HK-2 (cell line): ENCODE data around the gene RNASEL.
"Not testable (repeated sequence)": the region's sequence is repeated elsewhere in the genome, so short reads cannot be mapped to it uniquely, and the experiment has no call there.

ENCODE experiments used
- DNase-seq: peaks from one replicate; pipeline ENCODE4 v3.0.0-alpha.2; 2018; ENCODE audit not compliant: unreplicated experiment

The RNASEL gene

DNA sequence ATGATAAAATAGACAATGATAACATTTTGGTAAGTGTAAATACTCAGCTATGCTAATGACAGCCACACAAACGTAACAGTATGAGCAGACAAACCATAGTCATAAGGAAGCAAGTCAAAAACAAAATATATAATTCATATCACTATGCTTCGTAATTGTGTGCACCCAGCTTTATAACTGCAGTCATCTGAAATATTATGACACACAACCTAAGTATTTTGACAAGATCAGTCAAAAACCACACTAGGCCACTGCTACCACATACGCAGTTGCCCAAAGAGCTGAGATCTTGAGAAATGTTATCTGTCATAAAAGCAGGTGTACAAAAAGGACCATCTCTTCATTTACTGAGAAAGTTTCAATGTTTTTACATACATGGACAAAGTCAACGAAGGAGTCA, 26.0 kb downstream of the RNASEL start:
- DNase-seq: no peak

DNA sequence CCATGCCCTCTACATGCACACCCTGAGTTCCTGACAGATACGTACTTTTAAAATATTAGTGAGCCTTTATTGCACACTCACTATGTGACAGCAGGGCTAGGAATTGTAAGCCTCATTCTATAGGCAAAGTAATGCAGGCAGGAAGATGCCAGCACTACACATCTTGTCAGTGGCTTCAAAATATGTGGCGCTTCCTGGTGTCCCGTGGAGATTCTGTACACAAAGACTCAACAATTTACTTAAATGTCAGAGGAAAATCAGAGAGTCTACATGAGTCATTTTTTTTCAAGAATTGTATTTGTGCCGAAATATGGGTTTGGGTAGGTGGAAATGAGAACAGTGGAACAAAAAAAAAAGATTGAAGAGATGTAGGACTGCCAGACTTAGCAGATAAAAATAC, 27.6 kb downstream of the RNASEL start:
- DNase-seq: no peak

DNA sequence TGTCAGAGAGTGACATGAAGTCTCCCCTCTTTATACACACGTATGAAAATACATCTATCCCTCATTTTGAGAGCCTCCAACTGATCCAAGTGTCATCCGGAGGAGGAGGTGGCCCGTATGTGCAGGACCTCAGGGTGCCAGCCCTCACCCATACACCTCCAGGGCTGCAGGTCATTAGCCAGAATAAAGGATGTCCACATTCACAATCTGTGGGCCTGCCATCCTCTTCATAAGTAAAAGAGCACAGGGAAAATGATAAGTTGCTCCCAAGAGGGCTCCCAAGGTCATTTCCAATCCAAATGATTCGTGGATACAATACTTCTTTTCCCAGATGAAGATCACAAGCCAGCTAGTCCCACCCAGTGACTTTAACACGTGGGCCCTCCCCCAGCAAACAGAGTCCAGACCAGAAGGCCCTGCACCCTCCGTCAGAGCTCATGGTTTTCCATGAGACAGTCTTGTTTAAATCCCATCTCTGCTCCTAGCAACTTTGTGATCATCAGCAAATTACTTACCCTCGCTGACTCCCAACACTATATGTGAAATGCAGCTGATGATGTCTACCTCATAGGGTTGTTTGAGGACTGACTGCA, 28.6 kb downstream of the RNASEL start:
- DNase-seq: no peak

DNA sequence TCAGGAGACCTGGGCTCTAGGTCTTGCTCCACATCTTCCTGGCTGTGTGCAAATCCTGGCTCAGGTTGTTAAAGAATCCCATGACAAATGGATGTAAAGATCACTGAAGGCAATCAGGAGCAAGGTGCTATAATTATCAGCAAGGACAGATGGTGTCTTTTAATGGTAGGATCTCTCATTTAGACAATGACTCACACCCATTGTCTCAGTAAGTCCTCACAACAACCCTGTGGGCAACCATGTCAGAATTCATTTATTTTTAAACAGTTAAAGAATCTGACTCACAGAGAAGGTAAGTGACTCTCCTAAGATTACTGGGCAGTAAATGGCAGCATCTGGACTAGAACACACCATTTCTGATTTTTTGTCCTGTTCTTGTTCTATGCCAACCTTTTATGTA, 32.8 kb downstream of the RNASEL start:
- DNase-seq: no peak

DNA sequence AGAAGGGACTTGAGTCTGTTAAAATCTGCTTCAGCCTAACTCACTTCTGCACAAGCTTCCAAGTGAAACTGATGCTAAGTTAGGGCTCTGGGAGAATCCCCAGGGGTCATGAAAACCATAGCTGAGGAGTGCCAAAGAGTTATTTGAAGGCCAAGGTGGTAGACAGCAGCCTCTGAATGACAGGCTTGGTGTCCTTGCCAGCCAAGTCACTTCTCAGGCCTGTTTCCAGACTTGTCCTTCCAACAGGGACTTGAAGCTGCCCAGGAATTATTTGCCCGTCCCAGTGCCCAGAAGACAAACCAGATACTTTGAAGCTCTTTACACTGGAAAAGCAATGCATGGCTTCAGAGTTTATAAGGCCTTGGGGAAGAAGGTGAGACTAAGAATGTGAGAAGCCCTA, 33.6 kb downstream of the RNASEL start:
- DNase-seq: no peak

DNA sequence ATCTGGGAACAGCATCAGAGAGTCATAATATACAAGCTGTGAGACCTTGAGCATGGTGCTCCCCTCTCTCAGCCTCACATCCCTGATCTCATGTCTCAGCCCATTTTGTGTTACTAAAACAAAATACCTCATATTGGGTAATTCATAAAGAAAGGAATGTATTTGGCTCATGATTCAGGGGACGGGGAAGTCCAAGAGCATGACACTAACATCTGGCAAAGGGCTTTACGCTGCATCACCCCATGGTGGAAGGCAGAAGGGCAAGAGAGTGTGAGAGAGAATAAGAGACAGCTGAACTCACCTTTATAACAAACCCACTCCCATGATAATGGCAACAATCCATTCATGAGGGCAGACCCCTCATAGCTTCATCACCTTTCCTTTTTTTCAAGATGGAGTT, 36.5 kb downstream of the RNASEL start:
- DNase-seq: no peak

DNA sequence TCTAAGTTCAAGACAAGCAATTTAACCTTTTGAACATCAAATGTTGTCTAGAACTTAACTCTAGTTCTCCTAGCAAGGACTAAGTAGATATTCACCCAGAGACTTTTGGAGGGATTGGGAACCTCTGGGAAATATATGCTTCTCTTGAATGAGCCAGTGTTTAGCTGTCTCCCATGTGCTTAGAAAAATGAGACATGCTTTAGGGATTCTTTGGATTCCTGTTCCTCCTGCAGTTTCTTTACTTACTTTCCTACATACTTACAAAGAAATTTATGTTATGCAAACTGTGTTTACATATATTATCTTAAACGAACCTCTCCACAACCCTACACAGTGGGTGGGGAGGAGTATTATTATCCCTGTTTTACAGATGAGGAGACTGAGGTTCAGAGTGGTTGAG, 39.2 kb downstream of the RNASEL start:
- no peak for DNase-seq

DNA sequence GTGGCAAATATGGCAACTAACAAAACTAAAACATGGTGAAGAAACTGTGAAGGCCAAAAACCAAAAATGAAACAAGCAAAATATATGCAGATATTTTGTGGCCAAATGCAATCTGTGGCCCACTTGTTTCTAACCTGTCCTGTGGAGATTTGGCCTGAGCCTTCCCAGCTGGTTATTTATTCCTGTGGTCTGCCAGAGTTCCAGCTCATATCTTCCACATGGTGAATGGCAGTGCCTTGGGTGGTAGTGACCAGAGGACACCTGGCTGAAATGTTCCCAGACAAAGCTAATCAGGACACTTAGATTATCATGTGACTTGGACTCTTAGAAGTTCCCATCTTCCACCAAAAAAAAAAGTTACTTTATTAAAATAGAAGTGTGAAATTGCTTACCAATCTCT, 39.7 kb downstream of the RNASEL start:
- no peak for DNase-seq

DNA sequence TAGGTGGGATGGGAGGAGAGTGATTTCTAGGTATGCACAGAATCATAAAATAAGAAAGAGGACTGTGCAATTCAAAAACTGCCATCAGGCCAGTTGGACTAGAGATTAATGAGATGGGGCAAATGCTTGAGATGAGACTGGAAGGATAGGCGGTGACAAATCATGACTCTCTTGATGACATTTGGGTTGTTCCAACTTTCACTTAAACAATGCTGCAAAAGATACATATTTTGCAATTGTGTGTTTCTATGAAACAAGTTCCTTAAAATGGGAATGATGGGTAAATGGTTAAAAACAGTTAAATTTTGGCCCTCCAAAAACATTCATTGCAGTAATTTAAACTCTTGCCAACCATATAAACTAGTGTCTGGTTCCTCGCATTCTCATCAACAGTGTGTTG, 55.2 kb downstream of the RNASEL start:
- no peak for DNase-seq

DNA sequence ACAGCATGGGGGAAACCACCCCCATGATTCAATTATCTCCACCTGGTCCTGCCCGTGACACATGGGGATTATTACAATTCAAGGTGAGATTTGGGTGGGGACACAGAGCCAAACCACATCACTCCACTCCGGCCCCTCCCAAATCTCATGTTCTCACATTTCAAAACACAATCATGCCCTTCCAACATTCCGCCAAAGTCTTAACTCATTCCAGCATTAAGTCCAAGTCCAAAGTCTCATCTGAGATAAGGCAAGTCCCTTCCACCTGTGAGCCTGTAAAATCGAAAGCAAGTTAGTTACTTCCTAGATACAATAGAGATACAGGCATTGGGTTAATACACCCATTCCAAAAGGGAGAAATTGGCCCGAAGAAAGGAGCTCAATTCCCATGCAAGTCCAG, 60.9 kb downstream of the RNASEL start:
- DNase-seq: not testable (repeated sequence)

DNA sequence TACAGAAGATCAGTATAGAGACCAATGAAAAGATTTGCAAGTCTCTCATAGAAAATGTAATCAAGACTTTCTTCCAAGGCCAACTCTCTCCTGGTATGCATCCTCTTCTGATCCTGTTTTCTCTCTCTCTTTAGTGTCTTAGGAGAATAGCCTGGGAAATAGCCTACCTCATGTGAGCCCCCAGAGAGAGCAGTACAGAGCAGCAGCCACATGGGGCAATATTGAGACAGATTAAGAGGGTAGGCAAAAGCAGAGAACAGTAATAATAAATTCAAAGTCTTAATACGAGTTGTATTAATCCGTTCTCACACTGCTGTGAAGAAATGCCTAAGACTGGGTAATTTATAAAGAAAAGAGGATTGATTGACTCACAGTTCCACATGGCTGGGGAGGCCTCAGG, 61.4 kb downstream of the RNASEL start:
- DNase-seq: no peak

DNA sequence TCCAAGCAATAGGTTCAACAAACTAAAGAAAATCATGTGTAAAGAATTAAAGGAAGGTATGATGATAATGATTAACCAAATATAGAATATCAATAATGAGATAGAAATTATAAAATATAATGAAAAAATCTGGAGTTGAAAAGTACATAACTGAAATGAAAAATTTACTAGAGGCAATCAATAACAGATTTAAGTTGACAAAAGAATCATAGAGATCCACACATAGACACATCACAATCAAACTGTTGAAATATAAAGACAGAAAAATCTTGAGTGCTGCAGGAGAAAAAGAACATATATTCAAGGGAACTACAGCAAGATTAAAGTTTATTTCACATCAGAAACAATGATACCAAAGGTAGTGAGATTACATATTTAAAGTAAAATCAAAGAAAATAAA, 63.7 kb downstream of the RNASEL start:
- DNase-seq: no peak
